Karpas-422 (cell line): ENCODE measurements around the gene KLHL17. TPM values are rescaled to one million over a fixed set of nuclear protein-coding genes. Genes with fewer than 3 reads are reported as not detected.

Source experiments
- DNase-seq: peaks from one replicate; pipeline ENCODE4 v3.0.0-alpha.2; 2015
- H2AFZ ChIP-seq: fragments of 200-600 bp; sonication (generic); 2 replicates; pipeline ENCODE4 v1.6.1; 2014; ENCODE audit warnings: antibody characterized with exemption, low read length, mixed read lengths
- H3K27ac ChIP-seq: fragments of 200-600 bp; sonication (generic); 2 replicates; pipeline ENCODE4 v1.5.1; 2014; ENCODE audit warnings: mild to moderate bottlenecking, low read length, moderate library complexity
- H3K27me3 ChIP-seq: fragments of 200-600 bp; sonication (generic); 2 replicates; pipeline ENCODE4 v1.6.1; 2014; ENCODE audit warnings: low read length, mixed read lengths
- H3K36me3 ChIP-seq: fragments of 200-600 bp; sonication (generic); 2 replicates; pipeline ENCODE4 v1.6.1; 2014; ENCODE audit warnings: low read length, mixed read lengths; ENCODE audit not compliant: insufficient read depth
- H3K4me1 ChIP-seq: fragments of 200-600 bp; sonication (generic); 2 replicates; pipeline ENCODE4 v1.6.1; 2014; ENCODE audit warnings: mild to moderate bottlenecking, low read length, mixed read lengths
- H3K4me2 ChIP-seq: fragments of 200-600 bp; sonication (generic); 2 replicates; pipeline ENCODE4 v1.6.1; 2014; ENCODE audit warnings: low read length, low read depth, mild to moderate bottlenecking; ENCODE audit not compliant: poor library complexity, severe bottlenecking
- H3K4me3 ChIP-seq: fragments of 200-600 bp; sonication (generic); 2 replicates; pipeline ENCODE4 v1.5.1; 2014; ENCODE audit warnings: mild to moderate bottlenecking, antibody characterized with exemption, low read length, mixed read lengths
- H3K79me2 ChIP-seq: fragments of 200-600 bp; sonication (generic); 2 replicates; pipeline ENCODE4 v1.6.1; 2014; ENCODE audit warnings: mild to moderate bottlenecking, low read length, mixed read lengths
- H3K9ac ChIP-seq: fragments of 200-600 bp; sonication (generic); 2 replicates; pipeline ENCODE4 v1.6.0; 2014; ENCODE audit warnings: low read length
- H3K9me2 ChIP-seq: fragments of 200-600 bp; sonication (generic), shearing (Covaris generic); replicated peaks from 2 replicates; pipeline ENCODE4 v1.6.0; 2014; ENCODE audit warnings: mild to moderate bottlenecking, low read length, moderate library complexity; ENCODE audit not compliant: insufficient read depth
- H3K9me3 ChIP-seq: fragments of 300-700, 200-600 bp; sonication (generic); 2 replicates; pipeline ENCODE4 v1.6.1; 2014; ENCODE audit warnings: low read length, mixed read lengths
- H4K20me1 ChIP-seq: fragments of 200-600 bp; sonication (generic); 2 replicates; pipeline ENCODE4 v1.6.1; 2014; ENCODE audit warnings: mild to moderate bottlenecking, antibody characterized with exemption, low read length, low read depth; ENCODE audit not compliant: insufficient read depth
- total RNA-seq: library from RNA; depleted of rRNA; stranded (reverse); fragments of >200 nt; shearing (Covaris generic); gene quantifications from 2 replicates; pipeline ENCODE4 v1.2.3, GENCODE V29; 2014; ENCODE audit warnings: low replicate concordance

KLHL17 gene
- total RNA-seq, 1 experiment from 2014 or later, result 13.9 TPM

GRCh38 chr1:927234-927633 is 33.1 kb upstream of the KLHL17 start:
- no peaks in the 10 kb centered on the region for H3K9me2 ChIP-seq
- H4K20me1 ChIP-seq, result 0 out of 2 replicates have a peak, but pooled peaks cover 10% of the 10 kb centered on the region
- DNase-seq, result no peak
- no peaks in the 10 kb centered on the region for H3K9me3 ChIP-seq
- no peak overlapping the region for H3K4me2 ChIP-seq
- H3K27ac ChIP-seq, result no peak overlapping the region
- no peaks in the 10 kb centered on the region for H3K27me3 ChIP-seq
- H3K9ac ChIP-seq, result no peak overlapping the region
- H3K4me3 ChIP-seq, result no peak overlapping the region
- no peak overlapping the region for H2AFZ ChIP-seq
- H3K79me2 ChIP-seq, result no peaks in the 10 kb centered on the region
- H3K4me1 ChIP-seq, result peaks cover 4% of the 10 kb centered on the region; the same call in 1 of the 2 replicates
- no peaks in the 10 kb centered on the region for H3K36me3 ChIP-seq

- no peaks in the 10 kb centered on the region for H3K27me3 ChIP-seq
These were observed 32.6 kb upstream of the KLHL17 start for GRCh38 chr1:927748-928147.

GRCh38 chr1:928825-929661 is 31.3 kb upstream of the KLHL17 start:
- Histone ChIP-seq H3K9ac (no peak overlapping the region), H3K27me3 (no peaks in the 10 kb centered on the region), H4K20me1 (no peaks in the 10 kb centered on the region)

More at GRCh38 chr1:927748-928147, 32.6 kb upstream of the KLHL17 start:
- no peak overlapping the region for H2AFZ ChIP-seq
- no peak overlapping the region for H3K4me3 ChIP-seq
- peaks cover 4% of the 10 kb centered on the region; the same call in 1 of the 2 replicates for H3K4me1 ChIP-seq
- H4K20me1 ChIP-seq, result 0 out of 2 replicates have a peak, but pooled peaks cover 7% of the 10 kb centered on the region
- no peaks in the 10 kb centered on the region for H3K36me3 ChIP-seq
- H3K27ac ChIP-seq, result no peak overlapping the region
- H3K79me2 ChIP-seq, result no peaks in the 10 kb centered on the region
- no peaks in the 10 kb centered on the region for H3K9me3 ChIP-seq
- no peak for DNase-seq
- H3K9me2 ChIP-seq, result no peaks in the 10 kb centered on the region
- no peak overlapping the region for H3K9ac ChIP-seq
- H3K4me2 ChIP-seq, result no peak overlapping the region

GRCh38 chr1:929712-930632 is 30.4 kb upstream of the KLHL17 start:
- no peaks in the 10 kb centered on the region for H3K36me3 ChIP-seq
- DNase-seq, result no peak
- no peaks in the 10 kb centered on the region for H3K27me3 ChIP-seq
- no peaks in the 10 kb centered on the region for H4K20me1 ChIP-seq
- H3K4me3 ChIP-seq, result no peak overlapping the region
- H3K27ac ChIP-seq, result no peak overlapping the region
- no peaks in the 10 kb centered on the region for H3K9me3 ChIP-seq
- no peaks in the 10 kb centered on the region for H3K79me2 ChIP-seq
- H3K9ac ChIP-seq, result no peak overlapping the region
- H3K4me1 ChIP-seq, result no peaks in the 10 kb centered on the region
- no peaks in the 10 kb centered on the region for H3K9me2 ChIP-seq
- no peak overlapping the region for H2AFZ ChIP-seq
- no peak overlapping the region for H3K4me2 ChIP-seq

More at GRCh38 chr1:928825-929661, 31.3 kb upstream of the KLHL17 start:
- Histone ChIP-seq H2AFZ (no peak overlapping the region), H3K4me1 (no peaks in the 10 kb centered on the region), H3K9me3 (no peaks in the 10 kb centered on the region), H3K36me3 (no peaks in the 10 kb centered on the region), H3K4me3 (no peak overlapping the region), H3K9me2 (no peaks in the 10 kb centered on the region), H3K4me2 (no peak overlapping the region), H3K79me2 (no peaks in the 10 kb centered on the region), H3K27ac (no peak overlapping the region)
- no peak for DNase-seq

- Histone ChIP-seq H3K9me3 (no peaks in the 10 kb centered on the region), H2AFZ (no peak overlapping the region), H4K20me1 (no peaks in the 10 kb centered on the region), H3K4me3 (no peak overlapping the region), H3K27me3 (no peaks in the 10 kb centered on the region), H3K36me3 (no peaks in the 10 kb centered on the region), H3K9ac (no peak overlapping the region), H3K4me1 (no peaks in the 10 kb centered on the region), H3K79me2 (no peaks in the 10 kb centered on the region), H3K9me2 (no peaks in the 10 kb centered on the region), H3K4me2 (no peak overlapping the region), H3K27ac (no peak overlapping the region)
- no peak for DNase-seq
These were observed 29.7 kb upstream of the KLHL17 start for GRCh38 chr1:930633-931138.

DNA sequence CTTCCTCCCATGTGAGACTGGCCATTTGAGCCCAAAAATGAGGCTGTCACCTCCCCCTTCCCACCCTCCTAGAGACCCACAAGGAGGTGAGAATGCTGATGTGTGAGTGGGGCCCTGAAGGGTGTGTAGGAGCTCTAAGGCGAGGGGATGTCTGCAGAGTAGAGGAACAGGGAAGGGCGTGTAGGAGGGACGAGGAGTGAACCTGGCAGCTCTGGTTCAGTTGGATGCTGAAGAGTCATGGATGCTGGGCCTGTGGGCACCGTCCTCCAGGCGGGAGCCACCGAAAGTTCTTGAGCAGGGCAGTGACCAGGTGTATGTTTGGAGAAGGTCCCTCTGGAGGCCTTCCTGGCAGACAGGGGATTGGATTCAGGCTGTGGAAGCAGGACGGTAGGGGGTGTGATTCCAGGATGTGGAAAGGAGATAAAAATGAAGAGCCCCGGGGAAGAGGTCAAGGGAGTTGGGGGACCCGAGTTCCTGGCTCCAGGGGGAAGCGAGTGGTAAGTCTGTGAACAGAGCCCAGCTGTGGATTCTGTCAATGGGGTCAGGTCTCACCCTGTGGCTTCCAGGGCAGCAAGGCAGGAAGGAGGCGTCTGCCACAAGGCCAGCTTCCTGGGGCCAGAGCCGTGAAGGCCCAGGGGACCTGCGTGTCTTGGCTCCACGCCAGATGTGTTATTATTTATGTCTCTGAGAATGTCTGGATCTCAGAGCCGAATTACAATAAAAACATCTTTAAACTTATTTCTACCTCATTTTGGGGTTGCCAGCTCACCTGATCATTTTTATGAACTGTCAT is 28.8 kb upstream of the KLHL17 start:
- Histone ChIP-seq H3K9ac (no peak overlapping the region), H3K27me3 (no peaks in the 10 kb centered on the region), H3K79me2 (no peaks in the 10 kb centered on the region), H3K27ac (no peak overlapping the region), H3K4me2 (no peak overlapping the region), H3K36me3 (no peaks in the 10 kb centered on the region), H2AFZ (no peak overlapping the region), H4K20me1 (no peaks in the 10 kb centered on the region), H3K4me1 (no peaks in the 10 kb centered on the region), H3K4me3 (no peak overlapping the region), H3K9me2 (no peaks in the 10 kb centered on the region), H3K9me3 (no peaks in the 10 kb centered on the region)
- DNase-seq, result no peak

DNA sequence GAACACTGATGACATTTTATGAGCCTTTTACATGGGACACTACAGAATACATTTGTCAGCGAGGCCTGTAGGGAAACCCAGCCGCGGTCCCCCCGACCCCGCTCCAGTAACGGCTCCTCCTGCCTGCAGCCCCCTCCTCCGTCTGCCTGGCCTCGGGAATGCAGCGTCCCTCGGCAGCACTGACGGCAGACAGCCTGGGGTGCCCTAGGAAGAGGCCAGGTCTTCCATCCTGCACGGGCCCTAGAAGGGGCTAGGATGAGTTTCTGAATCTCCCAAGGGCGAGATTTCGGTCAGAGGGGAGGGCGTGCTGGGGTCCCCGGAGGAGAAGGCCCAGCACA is 28.2 kb upstream of the KLHL17 start:
- DNase-seq, result no peak
- Histone ChIP-seq H3K79me2 (no peaks in the 10 kb centered on the region), H2AFZ (no peak overlapping the region), H3K36me3 (no peaks in the 10 kb centered on the region), H3K4me2 (no peak overlapping the region), H4K20me1 (no peaks in the 10 kb centered on the region), H3K4me1 (no peaks in the 10 kb centered on the region), H3K27me3 (no peaks in the 10 kb centered on the region), H3K4me3 (no peak overlapping the region), H3K27ac (no peak overlapping the region), H3K9me3 (no peaks in the 10 kb centered on the region), H3K9me2 (no peaks in the 10 kb centered on the region), H3K9ac (no peak overlapping the region)
